Lung microvascular endothelial cell (primary cell): ENCODE measurements around the gene SLC35F3. TPM values are rescaled to one million over a fixed set of nuclear protein-coding genes. Genes with fewer than 3 reads are reported as not detected.

Experiments
- DNase-seq, 2 donors: peaks; one replicate each; pipeline versions ENCODE4 v3.0.0 to v3.0.0-alpha.2; 2010; ENCODE audit warnings: low read depth in 2 of 2
- total RNA-seq: library from RNA; depleted of rRNA; stranded (reverse); fragments of >200 nt; gene quantifications from 2 replicates; pipeline ENCODE4 v1.2.1, GENCODE V29; 2014

The SLC35F3 gene
- total RNA-seq, 1 donor from 2014 or later = not detected

GRCh38 chr1:233972951-233973635, 68.6 kb downstream of the SLC35F3 start:
- DNase-seq = no peak

- no peak for DNase-seq
Observed at GRCh38 chr1:233975486-233975885, 71.0 kb downstream of the SLC35F3 start.

GRCh38 chr1:233981042-233981675, 76.7 kb downstream of the SLC35F3 start:
- DNase-seq = no peak

- DNase-seq = no peak
Observed at GRCh38 chr1:233982827-233983518, 78.5 kb downstream of the SLC35F3 start.

- DNase-seq = no peak
Observed at GRCh38 chr1:233983811-233984210, 79.3 kb downstream of the SLC35F3 start.

GRCh38 chr1:233988963-233989696, 84.7 kb downstream of the SLC35F3 start:
- no peak for DNase-seq

GRCh38 chr1:233990486-233990885, 86.0 kb downstream of the SLC35F3 start:
- DNase-seq = no peak

- DNase-seq = no peak
Observed at GRCh38 chr1:233993651-233994050, 89.2 kb downstream of the SLC35F3 start.

- DNase-seq = no peak
Observed at GRCh38 chr1:233994112-233994511, 89.6 kb downstream of the SLC35F3 start.

- DNase-seq = no peak
Observed at GRCh38 chr1:233998456-233998855, 94.0 kb downstream of the SLC35F3 start.

GRCh38 chr1:233998891-233999290, 94.4 kb downstream of the SLC35F3 start:
- DNase-seq = no peak

GRCh38 chr1:234000557-234001041, 96.1 kb downstream of the SLC35F3 start:
- DNase-seq = no peak

GRCh38 chr1:234001817-234002216, 97.3 kb downstream of the SLC35F3 start:
- DNase-seq = no peak

- no peak for DNase-seq
Observed at GRCh38 chr1:234004591-234004990, 100.1 kb downstream of the SLC35F3 start.

GRCh38 chr1:234007684-234008083, 103.2 kb downstream of the SLC35F3 start:
- no peak for DNase-seq

GRCh38 chr1:234008591-234008990, 104.1 kb downstream of the SLC35F3 start:
- DNase-seq = no peak

GRCh38 chr1:234009668-234010067, 105.2 kb downstream of the SLC35F3 start:
- DNase-seq = no peak

GRCh38 chr1:234014208-234014607, 109.7 kb downstream of the SLC35F3 start:
- no peak for DNase-seq

- no peak for DNase-seq
Observed at GRCh38 chr1:234018816-234019215, 114.3 kb downstream of the SLC35F3 start.

GRCh38 chr1:234019387-234019786, 114.9 kb downstream of the SLC35F3 start:
- DNase-seq = no peak

GRCh38 chr1:234022302-234022701, 117.8 kb downstream of the SLC35F3 start:
- DNase-seq = no peak

- no peak for DNase-seq
Observed at GRCh38 chr1:234039603-234040002, 135.1 kb downstream of the SLC35F3 start.
